HAP-1 (cell line): Measurements from ENCODE around the gene TAF11L13.
"Not testable (repeated sequence)": the region's sequence is repeated elsewhere in the genome, so short reads cannot be mapped to it uniquely, and the experiment has no call there.

Source experiments
- DNase-seq, 2 experiments: peaks; one replicate each; pipeline ENCODE4 v3.0.0-alpha.2; 2016 to 2020; ENCODE audit warnings: low spot score in 2 of 2
- H3K27me3 ChIP-seq: fragments of 250-450 bp; sonication (Bioruptor Pico); 2 replicates; pipeline ENCODE4 v1.5.1; 2020; ENCODE audit warnings: low read depth, mild to moderate bottlenecking, moderate library complexity
- H3K36me3 ChIP-seq: fragments of 250-450 bp; sonication (Bioruptor Pico); replicated peaks from 2 replicates; pipeline ENCODE4 v1.5.1; 2020; ENCODE audit warnings: mild to moderate bottlenecking
- H3K4me1 ChIP-seq: fragments of 250-450 bp; sonication (Bioruptor Pico); 2 replicates; pipeline ENCODE4 v1.5.1; 2020; ENCODE audit warnings: mild to moderate bottlenecking
- H3K4me3 ChIP-seq: fragments of 250-450 bp; sonication (Bioruptor Pico); 2 replicates; pipeline ENCODE4 v1.5.1; 2020; ENCODE audit warnings: mild to moderate bottlenecking, moderate library complexity
- H3K9me3 ChIP-seq: fragments of 250-450 bp; sonication (Bioruptor Pico); 2 replicates; pipeline ENCODE4 v1.5.1; 2020; ENCODE audit warnings: mild to moderate bottlenecking, moderate library complexity
- in situ Hi-C: fragments of 300-500 bp; cut with MboI; formaldehyde crosslinking; loops from 3 replicates; pipeline ENCODE4 v1.14.3; 2020; ENCODE audit warnings: low sequenced_read_pairs, inconsistent platforms, mixed read lengths

The TAF11L13 gene

DNA sequence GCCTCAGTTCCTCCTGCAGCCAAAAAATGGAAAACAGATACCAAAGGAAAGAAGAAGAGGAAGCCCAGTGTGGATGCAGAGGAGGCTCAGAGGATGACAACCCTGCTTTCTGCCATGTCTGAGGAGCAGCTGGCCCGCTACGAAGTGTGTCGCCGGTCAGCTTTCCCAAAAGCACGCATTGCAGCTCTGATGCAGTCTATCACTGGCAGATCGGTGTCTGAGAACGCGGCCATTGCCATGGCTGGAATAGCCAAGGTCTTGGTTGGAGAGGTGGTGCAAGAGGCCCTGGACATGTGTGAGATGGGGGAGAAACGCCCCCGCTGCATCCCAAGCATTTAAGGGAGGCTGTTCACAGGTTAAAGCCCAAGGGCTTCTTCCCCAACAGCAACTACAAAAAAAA is 17.3 kb downstream of the TAF11L13 start:
- DNase-seq, H3K36me3 ChIP-seq, H3K4me1 ChIP-seq, H3K27me3 ChIP-seq, in situ Hi-C loops, H3K9me3 ChIP-seq, H3K4me3 ChIP-seq: not testable (repeated sequence)

DNA sequence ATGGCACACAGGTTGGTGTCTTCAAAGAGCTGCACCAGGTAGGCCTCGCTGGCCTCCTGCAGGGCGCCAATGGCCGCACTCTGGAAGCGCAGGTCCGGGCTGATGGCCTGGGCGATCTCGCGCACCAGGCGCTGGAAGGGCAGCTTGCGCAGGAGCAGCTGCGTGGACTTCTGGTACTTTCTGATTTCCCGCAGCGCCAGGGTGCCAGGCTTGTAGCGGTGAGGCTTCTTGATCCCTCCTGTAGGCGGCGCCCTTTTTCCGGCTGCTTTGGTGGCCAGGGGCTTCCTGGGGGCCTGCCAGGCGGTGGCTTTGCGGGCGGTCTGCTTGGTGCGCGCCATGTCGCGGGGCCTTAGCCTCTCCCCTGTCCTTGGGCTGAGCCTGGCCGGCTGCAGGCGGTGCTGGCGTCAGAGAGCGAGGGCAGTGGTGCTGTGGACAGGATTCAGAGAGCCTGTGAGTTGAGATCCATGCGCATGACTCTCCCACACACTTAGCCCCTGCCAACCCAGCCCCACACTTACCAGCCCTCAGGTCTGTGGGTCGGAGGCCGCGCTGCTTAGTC is 23.4 kb downstream of the TAF11L13 start:
- H3K27me3 ChIP-seq, H3K36me3 ChIP-seq, H3K4me1 ChIP-seq, in situ Hi-C loops, H3K9me3 ChIP-seq, H3K4me3 ChIP-seq, DNase-seq: not testable (repeated sequence)

GRCh38 chr5:17655921-17656320 is 24.0 kb downstream of the TAF11L13 start:
- no peaks in the 10 kb centered on the region for H3K36me3 ChIP-seq
- no peaks in the 10 kb centered on the region for H3K9me3 ChIP-seq
- no peaks in the 10 kb centered on the region for H3K27me3 ChIP-seq
- no peak overlapping the region for H3K4me3 ChIP-seq
- in situ Hi-C loops = no loop called here
- no peaks in the 10 kb centered on the region for H3K4me1 ChIP-seq
- no peak for DNase-seq

DNA sequence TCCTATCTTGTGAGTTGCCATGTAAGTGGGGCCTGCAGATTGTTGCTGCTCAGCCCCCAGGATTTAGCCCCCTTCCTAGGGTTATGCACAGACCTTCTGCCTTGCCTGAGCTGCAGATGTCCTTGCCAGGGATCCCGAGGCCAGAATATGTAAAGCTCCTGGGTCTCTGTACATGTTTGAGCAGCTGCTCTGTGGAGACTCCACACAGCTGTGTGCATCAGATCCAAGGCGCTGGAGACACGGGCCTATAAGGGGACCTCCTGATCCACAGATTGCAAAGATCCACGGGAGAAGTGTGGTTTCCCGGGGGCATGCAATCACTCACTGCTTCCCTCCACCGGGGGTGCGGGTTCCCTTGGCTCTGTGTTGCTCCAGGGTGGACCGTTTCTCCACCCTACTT is 31.3 kb downstream of the TAF11L13 start:
- H3K36me3 ChIP-seq = no peaks in the 10 kb centered on the region
- no peaks in the 10 kb centered on the region for H3K4me1 ChIP-seq
- no peak for DNase-seq
- in situ Hi-C loops = no loop called here
- no peak overlapping the region for H3K4me3 ChIP-seq
- no peaks in the 10 kb centered on the region for H3K27me3 ChIP-seq
- no peaks in the 10 kb centered on the region for H3K9me3 ChIP-seq

DNA sequence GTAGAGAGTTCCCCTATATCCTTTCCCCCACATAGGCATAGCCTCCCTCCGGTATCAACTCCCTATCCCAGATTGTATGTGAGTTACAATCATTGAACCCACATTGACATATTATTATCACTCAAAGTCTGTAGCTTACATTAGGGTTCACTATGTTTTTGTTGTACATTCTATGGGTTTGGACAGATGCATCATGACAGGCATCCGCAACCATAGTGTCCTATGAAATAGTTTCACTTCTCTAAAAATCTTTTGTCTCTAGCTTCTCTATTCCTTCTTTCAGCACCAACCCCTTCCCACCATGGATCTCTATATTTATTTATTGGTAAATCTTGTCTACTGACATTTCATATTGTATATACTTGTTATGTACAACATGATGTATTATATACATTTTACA is 33.9 kb downstream of the TAF11L13 start:
- no peak for DNase-seq
- in situ Hi-C loops = no loop called here
- no peak overlapping the region for H3K4me3 ChIP-seq
- H3K36me3 ChIP-seq = no peaks in the 10 kb centered on the region
- H3K27me3 ChIP-seq = no peaks in the 10 kb centered on the region
- no peaks in the 10 kb centered on the region for H3K4me1 ChIP-seq
- H3K9me3 ChIP-seq = no peaks in the 10 kb centered on the region; the same call in 1 of the 2 replicates

DNA sequence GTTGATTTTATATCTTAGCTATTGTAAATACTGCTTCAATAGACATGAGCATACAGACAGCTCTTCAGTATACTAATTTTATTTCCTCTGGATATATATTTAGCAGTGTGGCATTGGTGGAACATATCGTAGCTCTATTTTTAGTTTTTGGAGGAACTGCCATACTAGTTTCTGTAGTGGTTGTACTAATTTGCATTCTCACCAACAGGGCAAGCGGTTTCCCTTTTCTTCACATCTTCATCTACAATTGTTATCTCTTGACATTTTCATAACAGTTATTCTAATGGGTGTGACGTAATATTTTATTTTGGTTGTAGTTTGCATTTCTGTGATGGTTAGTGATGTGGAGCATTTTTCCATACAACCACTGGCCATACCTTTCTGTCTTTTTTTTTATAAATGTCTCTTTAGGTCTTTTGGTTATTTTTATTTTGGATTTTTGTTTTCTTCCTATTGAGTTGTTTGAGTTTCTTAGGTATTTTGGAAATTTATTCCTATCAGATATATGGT is 34.9 kb downstream of the TAF11L13 start:
- H3K4me1 ChIP-seq = no peaks in the 10 kb centered on the region
- in situ Hi-C loops = no loop called here
- no peaks in the 10 kb centered on the region for H3K36me3 ChIP-seq
- DNase-seq = no peak
- no peaks in the 10 kb centered on the region for H3K27me3 ChIP-seq
- H3K4me3 ChIP-seq = no peak overlapping the region
- H3K9me3 ChIP-seq = no peaks in the 10 kb centered on the region; the same call in 1 of the 2 replicates

DNA sequence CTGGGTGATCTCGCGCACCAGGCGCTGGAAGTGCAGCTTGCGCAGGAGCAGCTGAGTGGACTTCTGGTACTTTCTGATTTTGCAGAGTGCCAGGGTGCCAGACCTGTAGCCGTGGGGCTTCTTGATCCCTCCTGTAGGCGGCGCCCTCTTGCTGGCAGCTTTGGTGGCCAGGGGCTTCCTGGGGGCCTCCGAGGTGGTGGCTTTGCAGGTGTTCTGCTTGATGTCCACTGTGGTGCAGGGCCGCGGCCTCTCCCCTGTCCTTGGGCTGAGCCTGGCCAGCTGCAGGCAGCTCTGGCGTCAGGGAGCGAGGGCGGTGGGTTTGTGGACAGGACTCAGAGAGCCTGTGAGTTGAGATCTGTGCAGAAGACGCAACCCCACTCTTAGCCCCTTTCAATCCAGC is 38.5 kb downstream of the TAF11L13 start:
- Histone ChIP-seq H3K27me3 (no peaks in the 10 kb centered on the region), H3K4me1 (no peaks in the 10 kb centered on the region), H3K9me3 (no peaks in the 10 kb centered on the region; the same call in 1 of the 2 replicates), H3K4me3 (no peak overlapping the region), H3K36me3 (no peaks in the 10 kb centered on the region)
- DNase-seq = no peak
- in situ Hi-C loops = no loop called here

- Histone ChIP-seq H3K36me3 (no peaks in the 10 kb centered on the region), H3K4me3 (no peak overlapping the region), H3K4me1 (no peaks in the 10 kb centered on the region), H3K27me3 (no peaks in the 10 kb centered on the region), H3K9me3 (no peaks in the 10 kb centered on the region)
- in situ Hi-C loops = no loop called here
- no peak for DNase-seq
Observed at GRCh38 chr5:17678751-17679324, 47.0 kb downstream of the TAF11L13 start.

GRCh38 chr5:17679597-17680203 is 47.8 kb downstream of the TAF11L13 start:
- Histone ChIP-seq H3K4me3 (no peak overlapping the region), H3K9me3 (no peaks in the 10 kb centered on the region), H3K4me1 (no peaks in the 10 kb centered on the region), H3K36me3 (no peaks in the 10 kb centered on the region), H3K27me3 (no peaks in the 10 kb centered on the region)
- no peak for DNase-seq
- in situ Hi-C loops = no loop called here

DNA sequence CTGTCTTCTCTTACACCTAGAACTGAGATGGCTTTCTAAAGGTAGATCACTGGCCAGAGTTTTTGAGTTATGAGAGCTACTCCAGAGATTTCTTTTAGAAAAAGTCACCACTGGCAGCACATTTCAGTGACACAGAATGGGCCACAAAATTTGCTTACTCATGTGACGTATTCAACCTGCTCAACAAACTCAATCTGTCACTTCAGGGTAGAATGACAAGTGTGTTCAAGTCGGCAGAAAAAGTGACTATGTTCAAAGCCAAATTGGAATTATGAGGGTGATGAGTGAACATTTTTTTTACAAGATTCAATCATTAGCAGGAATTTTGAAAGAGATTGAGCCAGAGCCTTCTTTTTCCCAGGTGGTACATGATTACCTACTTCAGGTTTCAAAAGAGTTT is 48.8 kb downstream of the TAF11L13 start:
- Histone ChIP-seq H3K4me1 (no peaks in the 10 kb centered on the region), H3K4me3 (no peak overlapping the region), H3K27me3 (no peaks in the 10 kb centered on the region), H3K36me3 (no peaks in the 10 kb centered on the region), H3K9me3 (no peaks in the 10 kb centered on the region)
- DNase-seq = no peak
- in situ Hi-C loops = no loop called here
